ENCODE measurements around the gene FBXL2.

GRCh38 chr3:33315826-33316225 lies 38.6 kb downstream of the FBXL2 start:
- TF ChIP-seq ISL1 (CRISPR knock-in tag; IDR thresholded peaks at IDR 0.05) (peak; percentile 34; the same call in 1 of the 2 replicates), POU6F1 (CRISPR knock-in tag; IDR thresholded peaks at IDR 0.05; ENCODE audit: borderline replicate concordance, low read depth) (no peak), ZFP30 (CRISPR knock-in tag; IDR thresholded peaks at IDR 0.05) (no peak), CREB5 (CRISPR knock-in tag; IDR thresholded peaks at IDR 0.05; ENCODE audit: low read depth) (no peak), ESRRG (CRISPR knock-in tag; IDR thresholded peaks at IDR 0.05) (no peak), TSHZ2 (CRISPR knock-in tag; IDR thresholded peaks at IDR 0.05) (no peak), CSDC2 (CRISPR knock-in tag; IDR thresholded peaks at IDR 0.05) (no peak), ZNF565 (CRISPR knock-in tag; conservative IDR thresholded peaks at IDR 0.05; ENCODE audit: low read depth) (no peak), BACH2 (CRISPR knock-in tag; IDR thresholded peaks at IDR 0.05; ENCODE audit: borderline replicate concordance) (no peak), TOX (CRISPR knock-in tag; IDR thresholded peaks at IDR 0.05; ENCODE audit: borderline replicate concordance) (no peak), ZFP3 (CRISPR knock-in tag; IDR thresholded peaks at IDR 0.05) (no peak), SNAI2 (CRISPR knock-in tag; IDR thresholded peaks at IDR 0.05) (no peak), ARNTL (CRISPR knock-in tag; IDR thresholded peaks at IDR 0.05; ENCODE audit: borderline replicate concordance, low read depth) (no peak)
